Measurements from ENCODE around the gene PARD3. TPM values are rescaled to one million over a fixed set of nuclear protein-coding genes. Genes with fewer than 3 reads are reported as not detected.

PARD3 gene
- total and polyA plus RNA-seq, 2 donors from 2014 or later, result 21.1 to 47.5 TPM

DNA sequence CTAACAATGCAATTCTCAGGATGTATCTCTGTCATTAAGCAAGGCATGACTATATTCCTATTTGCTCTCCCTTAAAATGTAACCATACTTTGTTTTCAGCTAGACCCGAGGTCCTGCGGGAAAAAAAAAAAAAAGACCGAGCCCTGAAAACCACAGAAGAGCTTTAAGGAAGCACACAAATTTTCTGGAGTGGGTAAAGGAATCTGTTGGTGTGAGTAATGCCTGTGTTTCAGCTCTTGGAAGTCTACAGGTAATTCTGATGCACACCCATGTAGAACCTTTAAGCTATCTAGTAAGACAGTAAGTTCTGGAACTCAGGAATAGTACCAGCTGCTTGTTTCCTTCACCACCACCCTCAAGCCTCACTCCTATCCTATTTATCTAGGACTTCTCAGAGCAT, 351.1 kb downstream of the PARD3 start:
- Histone ChIP-seq H3K9ac (ENCODE audit: low read length in 3 of 3) (no peak overlapping the region), H3K36me3 (ENCODE audit: control insufficient read depth in 2 of 3, insufficient read depth in 3 of 3, low read length in 3 of 3) (no peaks in the 10 kb centered on the region), H3K4me3 (ENCODE audit: low read length in 3 of 3) (no peak overlapping the region), H3K27ac (ENCODE audit: low read depth in 2 of 2, low read length in 2 of 2) (no peak overlapping the region), H3K27me3 (ENCODE audit: control insufficient read depth, insufficient read depth, low read length) (no peaks in the 10 kb centered on the region), H3K4me1 (ENCODE audit: control insufficient read depth in 2 of 3, insufficient read depth in 2 of 3, low read depth in 1 of 3, low read length in 3 of 3) (peaks cover 0 to 4% (median 0%) of the 10 kb centered on the region in 3 donors), H3K9me3 (ENCODE audit: control insufficient read depth in 2 of 3, insufficient read depth in 1 of 3, low read length in 3 of 3) (no peaks in the 10 kb centered on the region)
- TF ChIP-seq, protein P1, sequence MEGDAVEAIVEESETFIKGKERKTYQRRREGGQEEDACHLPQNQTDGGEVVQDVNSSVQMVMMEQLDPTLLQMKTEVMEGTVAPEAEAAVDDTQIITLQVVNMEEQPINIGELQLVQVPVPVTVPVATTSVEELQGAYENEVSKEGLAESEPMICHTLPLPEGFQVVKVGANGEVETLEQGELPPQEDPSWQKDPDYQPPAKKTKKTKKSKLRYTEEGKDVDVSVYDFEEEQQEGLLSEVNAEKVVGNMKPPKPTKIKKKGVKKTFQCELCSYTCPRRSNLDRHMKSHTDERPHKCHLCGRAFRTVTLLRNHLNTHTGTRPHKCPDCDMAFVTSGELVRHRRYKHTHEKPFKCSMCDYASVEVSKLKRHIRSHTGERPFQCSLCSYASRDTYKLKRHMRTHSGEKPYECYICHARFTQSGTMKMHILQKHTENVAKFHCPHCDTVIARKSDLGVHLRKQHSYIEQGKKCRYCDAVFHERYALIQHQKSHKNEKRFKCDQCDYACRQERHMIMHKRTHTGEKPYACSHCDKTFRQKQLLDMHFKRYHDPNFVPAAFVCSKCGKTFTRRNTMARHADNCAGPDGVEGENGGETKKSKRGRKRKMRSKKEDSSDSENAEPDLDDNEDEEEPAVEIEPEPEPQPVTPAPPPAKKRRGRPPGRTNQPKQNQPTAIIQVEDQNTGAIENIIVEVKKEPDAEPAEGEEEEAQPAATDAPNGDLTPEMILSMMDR (IDR thresholded peaks at IDR 0.05; ENCODE audit: borderline replicate concordance, extremely low read depth, insufficient read depth), result no peak
- no peak for FAIRE-seq
- intact Hi-C loops (cut with DNase I), result no loop called here
- DNase-seq, result no peak

DNA sequence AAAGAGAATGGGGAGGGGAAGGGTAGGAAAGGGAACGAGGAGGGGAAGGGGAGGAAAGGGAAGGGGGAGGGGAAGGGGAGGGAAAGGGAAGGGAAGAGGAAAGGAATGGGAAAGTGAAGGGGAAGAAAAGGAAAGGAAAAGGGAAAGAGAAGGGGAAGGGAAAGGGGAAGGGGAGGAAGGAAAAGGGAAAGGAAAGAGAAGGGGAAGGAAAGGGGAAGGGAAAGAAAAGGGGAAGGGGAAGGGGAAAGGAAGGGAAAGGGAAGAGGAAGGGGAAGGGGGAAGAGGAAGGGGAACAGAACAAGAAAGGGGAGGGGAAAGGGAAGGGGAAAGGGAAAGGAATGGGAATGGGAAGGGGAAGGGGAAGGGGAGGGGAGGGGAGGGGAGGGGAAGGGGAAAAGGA, 352.1 kb downstream of the PARD3 start:
- no peak for DNase-seq
- intact Hi-C loops (cut with DNase I), result no loop called here

DNA sequence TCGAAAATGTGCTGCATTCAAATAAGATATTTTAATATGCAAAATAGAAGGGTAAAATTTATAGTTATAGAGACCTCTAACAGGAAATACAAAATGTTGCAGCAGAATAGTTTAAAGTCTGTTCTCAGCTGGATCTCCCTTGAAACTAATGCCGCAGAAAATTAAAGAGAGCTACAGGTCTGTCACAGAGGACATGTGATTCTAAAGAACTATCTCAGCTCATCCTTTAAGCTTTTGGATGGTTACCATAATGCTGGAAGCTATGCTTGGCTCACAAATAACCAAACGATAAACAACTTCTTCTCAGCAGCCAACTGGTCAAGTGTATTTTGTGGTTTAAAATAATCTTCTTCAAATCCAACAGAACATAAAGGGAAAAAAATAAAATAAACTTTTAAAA, 353.0 kb downstream of the PARD3 start:
- DNase-seq, result no peak
- TF ChIP-seq, protein P1 (IDR thresholded peaks at IDR 0.05; ENCODE audit: borderline replicate concordance, extremely low read depth, insufficient read depth), result no peak
- H3K4me3 ChIP-seq (ENCODE audit: low read length in 3 of 3), result no peak overlapping the region
- H3K27ac ChIP-seq (ENCODE audit: low read depth in 2 of 2, low read length in 2 of 2), result no peak overlapping the region
- intact Hi-C loops (cut with DNase I), result no loop called here
- no peaks in the 10 kb centered on the region for H3K27me3 ChIP-seq (ENCODE audit: control insufficient read depth, insufficient read depth, low read length)
- no peaks in the 10 kb centered on the region for H3K36me3 ChIP-seq (ENCODE audit: control insufficient read depth in 2 of 3, insufficient read depth in 3 of 3, low read length in 3 of 3)
- no peak for FAIRE-seq
- no peak overlapping the region for H3K9ac ChIP-seq (ENCODE audit: low read length in 3 of 3)
- peaks cover 0 to 4% (median 0%) of the 10 kb centered on the region in 3 donors for H3K4me1 ChIP-seq (ENCODE audit: control insufficient read depth in 2 of 3, insufficient read depth in 2 of 3, low read depth in 1 of 3, low read length in 3 of 3)
- H3K9me3 ChIP-seq (ENCODE audit: control insufficient read depth in 2 of 3, insufficient read depth in 1 of 3, low read length in 3 of 3), result no peaks in the 10 kb centered on the region

More for the DNA sequence above, 352.1 kb downstream of the PARD3 start:
- no peak overlapping the region for H3K9ac ChIP-seq (ENCODE audit: low read length in 3 of 3)
- no peaks in the 10 kb centered on the region for H3K36me3 ChIP-seq (ENCODE audit: control insufficient read depth in 2 of 3, insufficient read depth in 3 of 3, low read length in 3 of 3)
- TF ChIP-seq, protein P1 (IDR thresholded peaks at IDR 0.05; ENCODE audit: borderline replicate concordance, extremely low read depth, insufficient read depth), result no peak
- H3K4me1 ChIP-seq (ENCODE audit: control insufficient read depth in 2 of 3, insufficient read depth in 2 of 3, low read depth in 1 of 3, low read length in 3 of 3), result peaks cover 0 to 4% (median 0%) of the 10 kb centered on the region in 3 donors
- H3K4me3 ChIP-seq (ENCODE audit: low read length in 3 of 3), result no peak overlapping the region
- FAIRE-seq, result no peak
- no peak overlapping the region for H3K27ac ChIP-seq (ENCODE audit: low read depth in 2 of 2, low read length in 2 of 2)
- no peaks in the 10 kb centered on the region for H3K9me3 ChIP-seq (ENCODE audit: control insufficient read depth in 2 of 3, insufficient read depth in 1 of 3, low read length in 3 of 3)
- H3K27me3 ChIP-seq (ENCODE audit: control insufficient read depth, insufficient read depth, low read length), result no peaks in the 10 kb centered on the region

Data from kidney (tissue), 14 donors.